Vagina (tissue), 2 donors: ENCODE results near the gene RHBDD1. TPM values are rescaled to one million over a fixed set of nuclear protein-coding genes. Genes with fewer than 3 reads are reported as not detected.

Experiments
- DNase-seq, 2 donors: peaks; one replicate each; pipeline ENCODE4 v3.0.0-alpha.2; 2017; ENCODE audit errors: extremely low spot score in 2 of 2
- H3K27ac ChIP-seq: fragments of 200-600 bp; sonication (generic); one replicate; pipeline ENCODE4 v1.5.1; 2019
- H3K27me3 ChIP-seq: fragments of 200-600 bp; sonication (generic); one replicate; pipeline ENCODE4 v1.5.1; 2019
- H3K36me3 ChIP-seq, 2 donors: fragments of 200-600 bp; sonication (generic); one replicate each; pipeline ENCODE4 v1.5.1; 2017 to 2019
- H3K4me1 ChIP-seq: fragments of 200-600 bp; sonication (generic); one replicate; pipeline ENCODE4 v1.5.1; 2019
- H3K4me3 ChIP-seq, 2 donors: fragments of 200-600 bp; sonication (generic); 1 replicate in 1 of 2; 2 replicates in 1 of 2; pipeline ENCODE4 v1.5.1; 2016 to 2019
- H3K9me3 ChIP-seq: fragments of 200-600 bp; sonication (generic); one replicate; pipeline ENCODE4 v1.5.1; 2019
- CTCF ChIP-seq, 3 experiments: fragments of 450-650 bp in 2 of 3; fragments of 200-600 bp in 1 of 3; sonication (generic) in 1 of 3; IDR thresholded peaks; one replicate each; pipeline ENCODE4 v1.5.1; 2017 to 2019; ENCODE audit warnings: antibody characterized with exemption in 3 of 3, mild to moderate bottlenecking in 2 of 3, moderate library complexity in 2 of 3
- POLR2A ChIP-seq, 2 donors: fragments of 450-650 bp; IDR thresholded peaks; one replicate each; pipeline ENCODE4 v1.6.1; 2017; ENCODE audit warnings: antibody characterized with exemption in 2 of 2, mild to moderate bottlenecking in 2 of 2, moderate library complexity in 2 of 2
- POLR2AphosphoS5 ChIP-seq, 2 donors: sonication (generic); formaldehyde crosslinking; IDR thresholded peaks; one replicate each; pipeline ENCODE4 v1.9.0; 2017; ENCODE audit warnings: antibody characterized with exemption in 2 of 2, mild to moderate bottlenecking in 2 of 2, low read depth in 1 of 2; ENCODE audit not compliant: insufficient read depth in 1 of 2
- intact Hi-C: fragments of 100-400 bp; cut with DNase I; formaldehyde crosslinking; loops from one replicate; pipeline ENCODE4 v1.15.1; 2023
- total RNA-seq: library from RNA; depleted of rRNA; stranded (reverse); fragments of >200 nt; gene quantifications from one replicate; pipeline ENCODE4 v1.2.3, GENCODE V29; 2016

Gene RHBDD1
- total RNA-seq, 1 donor from 2014 or later: 27.3 TPM

- Histone ChIP-seq H3K4me1 (no peaks in the 10 kb centered on the region), H3K36me3 (no peaks in the 10 kb centered on the region), H3K27me3 (no peaks in the 10 kb centered on the region), H3K4me3 (no peak overlapping the region), H3K27ac (no peak overlapping the region), H3K9me3 (no peaks in the 10 kb centered on the region)
- intact Hi-C loops: no loop called here
- no peak for DNase-seq
- no peak for TF ChIP-seq POLR2A (IDR thresholded peaks at IDR 0.05)
- TF ChIP-seq POLR2AphosphoS5 (IDR thresholded peaks at IDR 0.05; ENCODE audit: insufficient read depth in 1 of 2, low read depth in 1 of 2): no peak
- TF ChIP-seq CTCF (IDR thresholded peaks at IDR 0.05): no peak
These were observed 184.6 kb downstream of the RHBDD1 start for GRCh38 chr2:227020416-227020815.

- Histone ChIP-seq H3K36me3 (no peaks in the 10 kb centered on the region), H3K4me3 (no peak overlapping the region), H3K27ac (no peak overlapping the region), H3K9me3 (no peaks in the 10 kb centered on the region), H3K27me3 (no peaks in the 10 kb centered on the region), H3K4me1 (no peaks in the 10 kb centered on the region)
- DNase-seq: no peak
- intact Hi-C loops: no loop called here
- TF ChIP-seq POLR2A (IDR thresholded peaks at IDR 0.05) (no peak), CTCF (IDR thresholded peaks at IDR 0.05) (no peak), POLR2AphosphoS5 (IDR thresholded peaks at IDR 0.05; ENCODE audit: insufficient read depth in 1 of 2, low read depth in 1 of 2) (no peak)
These were observed 186.8 kb downstream of the RHBDD1 start for GRCh38 chr2:227022608-227023007.

- Histone ChIP-seq H3K9me3 (no peaks in the 10 kb centered on the region), H3K36me3 (no peaks in the 10 kb centered on the region), H3K27me3 (no peaks in the 10 kb centered on the region), H3K4me1 (no peaks in the 10 kb centered on the region), H3K4me3 (no peak overlapping the region), H3K27ac (no peak overlapping the region)
- no peak for DNase-seq
- TF ChIP-seq CTCF (IDR thresholded peaks at IDR 0.05) (no peak), POLR2A (IDR thresholded peaks at IDR 0.05) (no peak), POLR2AphosphoS5 (IDR thresholded peaks at IDR 0.05; ENCODE audit: insufficient read depth in 1 of 2, low read depth in 1 of 2) (no peak)
- intact Hi-C loops: no loop called here
These were observed 189.7 kb downstream of the RHBDD1 start for GRCh38 chr2:227025510-227025909.

GRCh38 chr2:227029426-227030105 lies 193.7 kb downstream of the RHBDD1 start:
- no peaks in the 10 kb centered on the region for H3K27me3 ChIP-seq
- intact Hi-C loops: no loop called here
- no peaks in the 10 kb centered on the region for H3K36me3 ChIP-seq
- H3K27ac ChIP-seq: no peak overlapping the region
- H3K4me1 ChIP-seq: no peaks in the 10 kb centered on the region
- no peak overlapping the region for H3K4me3 ChIP-seq
- no peaks in the 10 kb centered on the region for H3K9me3 ChIP-seq
- no peak for TF ChIP-seq CTCF (IDR thresholded peaks at IDR 0.05)
- no peak for TF ChIP-seq POLR2A (IDR thresholded peaks at IDR 0.05)
- no peak for TF ChIP-seq POLR2AphosphoS5 (IDR thresholded peaks at IDR 0.05; ENCODE audit: insufficient read depth in 1 of 2, low read depth in 1 of 2)
- DNase-seq: no peak

GRCh38 chr2:227030789-227031188 lies 194.9 kb downstream of the RHBDD1 start:
- Histone ChIP-seq H3K27me3 (no peaks in the 10 kb centered on the region), H3K27ac (no peak overlapping the region), H3K4me1 (no peaks in the 10 kb centered on the region), H3K36me3 (no peaks in the 10 kb centered on the region), H3K4me3 (no peak overlapping the region), H3K9me3 (no peaks in the 10 kb centered on the region)
- intact Hi-C loops: no loop called here
- TF ChIP-seq POLR2A (IDR thresholded peaks at IDR 0.05): no peak
- TF ChIP-seq POLR2AphosphoS5 (IDR thresholded peaks at IDR 0.05; ENCODE audit: insufficient read depth in 1 of 2, low read depth in 1 of 2): no peak
- TF ChIP-seq CTCF (IDR thresholded peaks at IDR 0.05): no peak
- DNase-seq: no peak
